K562 (cell line): ENCODE results near the gene RELL1. TPM values are rescaled to one million over a fixed set of nuclear protein-coding genes. Genes with fewer than 3 reads are reported as not detected.

Source experiments
- ATAC-seq: fragments of 200-7000 bp; cut with Tn5 transposase; 3 replicates; pipeline ENCODE4 v1.9.1; 2020; ENCODE audit warnings: moderate library complexity
- BruUV-seq: library from RNA; stranded (reverse); fragments of 400-500 nt; replicated peaks from 2 replicates; lab custom pipeline; 2021; lab: Mats Ljungman, UMichigan
- CTCF ChIA-PET: fragments of 300-600 bp; formaldehyde crosslinking; extraction: SDS; loops from one replicate; lab custom pipeline; 2021; ENCODE audit warnings: low intra/inter-chr PET ratio; lab: Yijun Ruan, JAX
- POLR2A ChIA-PET: fragments of 300-600, 350-650 bp; sonication (Branson Sonifier 250); formaldehyde crosslinking; extraction: SDS; loops from one replicate; lab custom pipeline; 2021; ENCODE audit warnings: antibody characterized with exemption, inconsistent platforms; lab: Yijun Ruan, JAX
- DNase-seq, 4 experiments: peaks; one replicate each; pipeline versions ENCODE4 v3.0.0 to v3.0.0-alpha.2; 2011 to 2018; ENCODE audit warnings: low spot score in 3 of 4, mixed read lengths in 3 of 4; ENCODE audit errors: extremely low read depth in 1 of 4
- FAIRE-seq: peaks from 2 replicates; lab custom pipeline; 2011; peaks lifted over from hg19 to GRCh38; lab: Jason Lieb, UNC
- H2AFZ ChIP-seq: 2 replicates; pipeline ENCODE4 v1.6.0; 2011; ENCODE audit warnings: low read depth, low read length, control low read depth, inconsistent platforms
- H3K27ac ChIP-seq: fragments of 200-600 bp; 3 replicates; pipeline ENCODE4 v1.8.0; 2011; ENCODE audit warnings: low read depth, mild to moderate bottlenecking, control low read depth, inconsistent platforms, low read length, moderate library complexity, mixed read lengths; ENCODE audit errors: extremely low read depth
- H3K27me3 ChIP-seq, 2 experiments: fragments of 300-600 bp in 1 of 2; 2 replicates in 1 of 2; 3 replicates in 1 of 2; pipeline versions ENCODE4 v1.6.0 to v1.8.0; 2011; ENCODE audit warnings: inconsistent platforms in 2 of 2, low read length in 2 of 2, mild to moderate bottlenecking in 1 of 2, mixed read lengths in 1 of 2, moderate library complexity in 1 of 2; ENCODE audit not compliant: control insufficient read depth in 2 of 2, insufficient read depth in 2 of 2
- H3K36me3 ChIP-seq: fragments of 300-600 bp; 3 replicates; pipeline ENCODE4 v1.8.0; 2011; ENCODE audit warnings: mild to moderate bottlenecking, low read length, inconsistent platforms; ENCODE audit not compliant: control insufficient read depth, insufficient read depth
- H3K4me1 ChIP-seq, 2 experiments: fragments of 200-600 bp in 1 of 2; replicated peaks in 1 of 2; 2 replicates in 1 of 2; 3 replicates in 1 of 2; pipeline versions ENCODE4 v1.5.1 to v1.8.0; 2011; ENCODE audit warnings: inconsistent platforms in 2 of 2, low read length in 2 of 2, mild to moderate bottlenecking in 1 of 2, mixed read lengths in 1 of 2, moderate library complexity in 1 of 2; ENCODE audit not compliant: control insufficient read depth in 2 of 2, insufficient read depth in 2 of 2
- H3K4me2 ChIP-seq: 2 replicates; pipeline ENCODE4 v1.6.1; 2011; ENCODE audit warnings: low read length, control low read depth, inconsistent platforms, mixed read lengths; ENCODE audit not compliant: insufficient read depth
- H3K4me3 ChIP-seq: fragments of 200-600 bp; sonication (generic), shearing (Covaris generic); 2 replicates; pipeline ENCODE4 v1.5.1; 2016; ENCODE audit warnings: control low read depth, inconsistent platforms
- H3K79me2 ChIP-seq: fragments of 200-600 bp; 3 replicates; pipeline ENCODE4 v1.8.0; 2011; ENCODE audit warnings: low read length, inconsistent platforms; ENCODE audit not compliant: control insufficient read depth, insufficient read depth
- H3K9ac ChIP-seq, 2 experiments: 2 replicates each; pipeline versions ENCODE4 v1.6.0 to v1.6.1; 2011; ENCODE audit warnings: low read depth in 2 of 2, low read length in 2 of 2, control low read depth in 1 of 2, inconsistent platforms in 1 of 2, mild to moderate bottlenecking in 1 of 2, mixed read lengths in 1 of 2; ENCODE audit not compliant: insufficient read depth in 1 of 2
- H3K9me1 ChIP-seq: one replicate; pipeline ENCODE4 v1.6.0; 2011; ENCODE audit warnings: inconsistent platforms, mild to moderate bottlenecking, low read length, moderate library complexity; ENCODE audit not compliant: control insufficient read depth, insufficient read depth
- H3K9me3 ChIP-seq: replicated peaks from 2 replicates; pipeline ENCODE4 v1.5.1; 2011; ENCODE audit warnings: low read depth, low read length, inconsistent platforms; ENCODE audit not compliant: control insufficient read depth, insufficient read depth
- H4K20me1 ChIP-seq: replicated peaks from 2 replicates; pipeline ENCODE4 v1.6.1; 2011; ENCODE audit warnings: low read length, inconsistent platforms, mixed read lengths; ENCODE audit not compliant: control insufficient read depth, insufficient read depth
- ATF1 ChIP-seq, 2 experiments: fragments of 450-650 bp in 1 of 2; IDR thresholded peaks; 2 replicates each; pipeline ENCODE4 v1.6.1; 2016; ENCODE audit warnings: missing compliant biosample characterization in 1 of 2, missing genetic modification characterization in 1 of 2
- BCL6 ChIP-seq: fragments of 250-450 bp; sonication (Bioruptor Pico); IDR thresholded peaks from 2 replicates; pipeline ENCODE4 v1.4.0; 2020
- CREB1 ChIP-seq, 2 experiments: sonication (generic) in 1 of 2; formaldehyde crosslinking in 1 of 2; IDR thresholded peaks; 2 replicates each; pipeline versions ENCODE4 v1.6.1 to v1.8.0; 2012 to 2022; ENCODE audit warnings: inconsistent platforms in 1 of 2, mild to moderate bottlenecking in 1 of 2, missing genetic modification reagents in 1 of 2, moderate library complexity in 1 of 2
- GTF2F1 ChIP-seq: IDR thresholded peaks from 2 replicates; pipeline ENCODE4 v1.6.1; 2011; ENCODE audit warnings: low read depth, low read length, improper control_type of control experiment
- HDAC8 ChIP-seq: fragments of 450-650 bp; IDR thresholded peaks from 2 replicates; pipeline ENCODE4 v1.6.1; 2016; ENCODE audit warnings: mild to moderate bottlenecking, missing genetic modification characterization, moderate library complexity, missing compliant biosample characterization
- MED1 ChIP-seq: sonication (generic); formaldehyde crosslinking; IDR thresholded peaks from 2 replicates; pipeline ENCODE4 v1.8.1; 2023; ENCODE audit warnings: missing genetic modification reagents, borderline replicate concordance
- MTA1 ChIP-seq: fragments of 450-650 bp; IDR thresholded peaks from 2 replicates; pipeline ENCODE4 v1.6.1; 2017; ENCODE audit warnings: borderline replicate concordance
- SIN3A ChIP-seq, 2 experiments: fragments of 150-350 bp in 1 of 2; IDR thresholded peaks; 2 replicates each; pipeline ENCODE4 v1.6.1; 2011 to 2016; ENCODE audit warnings: borderline replicate concordance in 2 of 2, low read depth in 2 of 2, low read length in 2 of 2, mild to moderate bottlenecking in 2 of 2, moderate library complexity in 2 of 2; ENCODE audit not compliant: control insufficient read depth in 1 of 2
- SMARCA4 ChIP-seq: fragments of 450-650 bp; IDR thresholded peaks from 2 replicates; pipeline ENCODE4 v1.6.1; 2016
- TCFL5 ChIP-seq: fragments of 250-450 bp; sonication (Bioruptor Pico); conservative IDR thresholded peaks from 2 replicates; pipeline ENCODE4 v1.6.1; 2021; ENCODE audit warnings: mild to moderate bottlenecking, moderate library complexity, matching md5 sums
- ZBTB17 ChIP-seq: fragments of 450-650 bp; formaldehyde crosslinking; IDR thresholded peaks from 2 replicates; pipeline ENCODE4 v1.4.0; 2020; ENCODE audit warnings: mild to moderate bottlenecking
- ZNF277 ChIP-seq: fragments of 250-450 bp; sonication (Bioruptor Pico); IDR thresholded peaks from 2 replicates; pipeline ENCODE4 v1.8.0; 2022; ENCODE audit warnings: inconsistent platforms, mild to moderate bottlenecking, moderate library complexity, borderline replicate concordance
- ZNF311 ChIP-seq: fragments of 250-450 bp; sonication (Bioruptor Pico); IDR thresholded peaks from 2 replicates; pipeline ENCODE4 v1.4.0; 2020; ENCODE audit warnings: mild to moderate bottlenecking, moderate library complexity
- ZNF445 ChIP-seq: fragments of 250-450 bp; sonication (Bioruptor Pico); IDR thresholded peaks from 2 replicates; pipeline ENCODE4 v1.4.0; 2020; ENCODE audit warnings: low read depth, mild to moderate bottlenecking, moderate library complexity
- ZSCAN32 ChIP-seq: fragments of 450-650 bp; formaldehyde crosslinking; IDR thresholded peaks from 2 replicates; pipeline ENCODE4 v1.4.0; 2020; ENCODE audit warnings: mild to moderate bottlenecking, moderate library complexity
- WGBS: fragments of 100-300 bp; shearing (Covaris generic); methylation state at CpG from one replicate; pipeline ENCODE4 v1.1.6; 2016; ENCODE audit warnings: low coverage, mixed read lengths; ENCODE audit not compliant: insufficient coverage; ENCODE audit errors: missing lambda C conversion rate; 5-methylcytosine and 5-hydroxymethylcytosine counted together
- in situ Hi-C: fragments of 300-500 bp; cut with MboI; formaldehyde crosslinking; loops from 4 replicates; pipeline ENCODE4 v1.15.0; 2018; ENCODE audit warnings: inconsistent platforms, mixed read lengths
- intact Hi-C: fragments of 100-400 bp; cut with micrococcal nuclease; formaldehyde crosslinking; loops from 2 replicates; pipeline ENCODE4 v1.14.2; 2022
- polyA plus RNA-seq, 8 experiments: library from polyadenylated mRNA; depleted of rRNA in 4 of 8; stranded (reverse) in 5 of 8; unstranded in 3 of 8; fragments of >200 nt; fragmentation: Nextera tagmentation in 2 of 8; fragmentation: Illumina TruSeq in 1 of 8; extraction: Ambion mirVana in 2 of 8; extraction: Trizol in 1 of 8; gene quantifications; 2 replicates each; pipeline versions ENCODE4 v1.2.1 to v1.2.3, GENCODE V29; 2011 to 2014; ENCODE audit warnings: inconsistent platforms in 1 of 8, missing spikeins in 1 of 8
- total RNA-seq, 7 experiments: library from RNA; depleted of rRNA in 6 of 7; stranded (reverse); fragments of >200 nt in 6 of 7; fragmentation: Illumina TruSeq in 2 of 7; extraction: Trizol in 2 of 7; gene quantifications; 2 replicates each; pipeline versions ENCODE4 v1.2.1 to v1.2.3, GENCODE V29; 2011 to 2021; ENCODE audit warnings: low replicate concordance in 1 of 7
- TF ChIP-seq, protein P1 (sequence below): fragments of 450-650 bp; IDR thresholded peaks from 2 replicates; pipeline ENCODE4 v1.6.1; 2014; ENCODE audit warnings: low read depth, mild to moderate bottlenecking, moderate library complexity, borderline replicate concordance
- TF ChIP-seq, protein P2 (sequence below): sonication (generic); formaldehyde crosslinking; IDR thresholded peaks from 2 replicates; pipeline ENCODE4 v1.9.0; 2022; ENCODE audit warnings: mild to moderate bottlenecking, missing genetic modification reagents

RELL1 gene
- total and polyA plus RNA-seq, 9 of the 15 experiments (the other 6 are each of a cell fraction or from before 2014, with no cell fraction given), result 0.06 to 3.5 (median 1.7) TPM; not detected in 1

- intact Hi-C loops, result no loop called here
- no peak overlapping the region for H3K4me3 ChIP-seq
- TF ChIP-seq, protein P1, sequence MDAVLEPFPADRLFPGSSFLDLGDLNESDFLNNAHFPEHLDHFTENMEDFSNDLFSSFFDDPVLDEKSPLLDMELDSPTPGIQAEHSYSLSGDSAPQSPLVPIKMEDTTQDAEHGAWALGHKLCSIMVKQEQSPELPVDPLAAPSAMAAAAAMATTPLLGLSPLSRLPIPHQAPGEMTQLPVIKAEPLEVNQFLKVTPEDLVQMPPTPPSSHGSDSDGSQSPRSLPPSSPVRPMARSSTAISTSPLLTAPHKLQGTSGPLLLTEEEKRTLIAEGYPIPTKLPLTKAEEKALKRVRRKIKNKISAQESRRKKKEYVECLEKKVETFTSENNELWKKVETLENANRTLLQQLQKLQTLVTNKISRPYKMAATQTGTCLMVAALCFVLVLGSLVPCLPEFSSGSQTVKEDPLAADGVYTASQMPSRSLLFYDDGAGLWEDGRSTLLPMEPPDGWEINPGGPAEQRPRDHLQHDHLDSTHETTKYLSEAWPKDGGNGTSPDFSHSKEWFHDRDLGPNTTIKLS, result no peak
- no peak for TF ChIP-seq ZBTB17 (CRISPR knock-in tag)
- TF ChIP-seq MTA1, result no peak
- TF ChIP-seq ZSCAN32 (CRISPR knock-in tag), result no peak
- no peak for TF ChIP-seq ZNF311 (CRISPR knock-in tag)
- TF ChIP-seq GTF2F1, result no peak
- TF ChIP-seq SMARCA4, result no peak
- no peak for TF ChIP-seq SIN3A (IDR thresholded peaks at IDR 0.05; ENCODE audit: borderline replicate concordance in 2 of 2, control insufficient read depth in 1 of 2, low read depth in 2 of 2, low read length in 2 of 2)
- TF ChIP-seq ZNF277 (CRISPR knock-in tag), result no peak
- TF ChIP-seq CREB1 (IDR thresholded peaks at IDR 0.05), result no peak
- TF ChIP-seq CREB1 (CRISPR knock-in tag; IDR thresholded peaks at IDR 0.05), result no peak
- no peak for TF ChIP-seq HDAC8
- TF ChIP-seq BCL6, result no peak
- no peak for TF ChIP-seq TCFL5 (CRISPR knock-in tag)
- no peak for TF ChIP-seq ZNF445 (CRISPR knock-in tag)
- TF ChIP-seq, protein P2, sequence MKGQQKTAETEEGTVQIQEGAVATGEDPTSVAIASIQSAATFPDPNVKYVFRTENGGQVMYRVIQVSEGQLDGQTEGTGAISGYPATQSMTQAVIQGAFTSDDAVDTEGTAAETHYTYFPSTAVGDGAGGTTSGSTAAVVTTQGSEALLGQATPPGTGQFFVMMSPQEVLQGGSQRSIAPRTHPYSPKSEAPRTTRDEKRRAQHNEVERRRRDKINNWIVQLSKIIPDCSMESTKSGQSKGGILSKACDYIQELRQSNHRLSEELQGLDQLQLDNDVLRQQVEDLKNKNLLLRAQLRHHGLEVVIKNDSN, result no peak
- no peak for TF ChIP-seq MED1 (CRISPR knock-in tag)
- TF ChIP-seq ATF1 (CRISPR knock-in tag; IDR thresholded peaks at IDR 0.05), result no peak
- no peak for TF ChIP-seq ATF1 (tag; IDR thresholded peaks at IDR 0.05)
- FAIRE-seq, result no peak
- peaks cover 0 to 2% of the 10 kb centered on the region in 2 experiments; a peak in 1 of 5 replicates for H3K27me3 ChIP-seq
- in situ Hi-C loops, result no loop called here
- BruUV-seq, result no TSS peak
- H4K20me1 ChIP-seq, result no peaks in the 10 kb centered on the region
- 6% methylated on average over 4 of the region's 4 CpGs for WGBS
- no peaks in the 10 kb centered on the region for H3K9me3 ChIP-seq
- peaks cover 3% of the 10 kb centered on the region for H3K9me1 ChIP-seq
- no peak for DNase-seq
- POLR2A ChIA-PET, result interaction anchor here (0.6 kb wide), 1 partner anchor 12 kb away, joined by 4 read pairs; no protein-coding TSS in a partner anchor
- no peaks in the 10 kb centered on the region for H3K36me3 ChIP-seq
- no peak overlapping the region for H3K27ac ChIP-seq
- H3K9ac ChIP-seq, result no peak overlapping the region
- ATAC-seq, result no peak
- CTCF ChIA-PET, result no interaction called here
- no peak overlapping the region for H3K4me2 ChIP-seq
- peaks cover 0 to 7% of the 10 kb centered on the region in 2 experiments; a peak in 2 of 5 replicates for H3K4me1 ChIP-seq
- no peak overlapping the region for H2AFZ ChIP-seq
- no peaks in the 10 kb centered on the region for H3K79me2 ChIP-seq
These were observed 33.2 kb downstream of the RELL1 start for GRCh38 chr4:37652747-37653527.
